ENCODE measurements around the gene COX7C. TPM values are rescaled to one million over a fixed set of nuclear protein-coding genes. Genes with fewer than 3 reads are reported as not detected.

The COX7C gene
- total and polyA plus RNA-seq, 9 of the 15 experiments (the other 6 are each of a cell fraction or from before 2014, with no cell fraction given): 576 to 1,783 (median 996) TPM

DNA sequence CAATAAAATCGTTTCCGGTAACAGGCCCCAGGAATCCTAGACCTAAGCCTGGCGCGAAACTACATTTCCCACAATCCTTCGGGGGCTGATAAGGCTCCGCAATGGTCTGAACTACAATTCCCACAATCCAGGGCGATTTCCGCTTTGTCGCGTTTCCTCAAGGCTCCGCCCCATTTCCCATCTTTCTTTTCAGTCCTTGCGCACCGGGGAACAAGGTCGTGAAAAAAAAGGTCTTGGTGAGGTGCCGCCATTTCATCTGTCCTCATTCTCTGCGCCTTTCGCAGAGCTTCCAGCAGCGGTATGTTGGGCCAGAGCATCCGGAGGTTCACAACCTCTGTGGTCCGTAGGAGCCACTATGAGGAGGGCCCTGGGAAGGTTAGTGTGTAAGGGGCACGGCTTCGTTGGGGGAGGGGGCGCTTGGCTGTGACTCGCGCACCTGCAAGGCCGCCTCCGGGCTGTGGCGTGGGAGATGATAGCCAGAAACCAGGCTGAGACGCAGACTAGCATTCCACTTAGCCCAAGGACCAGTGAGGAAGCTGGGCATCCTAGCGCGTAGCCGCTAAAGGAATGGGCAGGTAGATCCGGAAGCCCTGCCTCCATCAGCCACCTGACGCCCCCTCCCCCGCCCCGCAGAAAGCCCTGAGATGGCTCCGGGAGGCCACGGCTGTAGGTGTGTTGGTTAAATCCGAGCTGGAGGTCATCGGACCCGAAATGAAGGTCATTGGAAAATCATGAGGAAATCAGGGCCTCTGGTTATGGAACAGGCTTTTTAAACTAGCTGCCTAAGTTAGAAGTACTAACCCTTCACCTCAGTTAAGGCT, at the start of gene COX7C (continued):
- TF ChIP-seq, protein P1, sequence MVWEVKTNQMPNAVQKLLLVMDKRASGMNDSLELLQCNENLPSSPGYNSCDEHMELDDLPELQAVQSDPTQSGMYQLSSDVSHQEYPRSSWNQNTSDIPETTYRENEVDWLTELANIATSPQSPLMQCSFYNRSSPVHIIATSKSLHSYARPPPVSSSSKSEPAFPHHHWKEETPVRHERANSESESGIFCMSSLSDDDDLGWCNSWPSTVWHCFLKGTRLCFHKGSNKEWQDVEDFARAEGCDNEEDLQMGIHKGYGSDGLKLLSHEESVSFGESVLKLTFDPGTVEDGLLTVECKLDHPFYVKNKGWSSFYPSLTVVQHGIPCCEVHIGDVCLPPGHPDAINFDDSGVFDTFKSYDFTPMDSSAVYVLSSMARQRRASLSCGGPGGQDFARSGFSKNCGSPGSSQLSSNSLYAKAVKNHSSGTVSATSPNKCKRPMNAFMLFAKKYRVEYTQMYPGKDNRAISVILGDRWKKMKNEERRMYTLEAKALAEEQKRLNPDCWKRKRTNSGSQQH (CRISPR knock-in tag; IDR thresholded peaks at IDR 0.05): peak; percentile 68; the same call in 1 of the 2 replicates
- TF ChIP-seq, protein P2, sequence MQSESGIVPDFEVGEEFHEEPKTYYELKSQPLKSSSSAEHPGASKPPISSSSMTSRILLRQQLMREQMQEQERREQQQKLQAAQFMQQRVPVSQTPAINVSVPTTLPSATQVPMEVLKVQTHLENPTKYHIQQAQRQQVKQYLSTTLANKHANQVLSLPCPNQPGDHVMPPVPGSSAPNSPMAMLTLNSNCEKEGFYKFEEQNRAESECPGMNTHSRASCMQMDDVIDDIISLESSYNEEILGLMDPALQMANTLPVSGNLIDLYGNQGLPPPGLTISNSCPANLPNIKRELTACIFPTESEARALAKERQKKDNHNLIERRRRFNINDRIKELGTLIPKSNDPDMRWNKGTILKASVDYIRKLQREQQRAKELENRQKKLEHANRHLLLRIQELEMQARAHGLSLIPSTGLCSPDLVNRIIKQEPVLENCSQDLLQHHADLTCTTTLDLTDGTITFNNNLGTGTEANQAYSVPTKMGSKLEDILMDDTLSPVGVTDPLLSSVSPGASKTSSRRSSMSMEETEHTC (IDR thresholded peaks at IDR 0.05): no peak
- TF ChIP-seq COPS2 (conservative IDR thresholded peaks at IDR 0.05) (no peak), ZNF583 (CRISPR knock-in tag; IDR thresholded peaks at IDR 0.05) (no peak), ZNF140 (CRISPR knock-in tag; IDR thresholded peaks at IDR 0.05) (no peak), DPF2 (IDR thresholded peaks at IDR 0.05) (no peak), OTX1 (CRISPR knock-in tag; IDR thresholded peaks at IDR 0.05) (peak; percentile 61; the same call in 1 of the 2 replicates), ZNF175 (CRISPR knock-in tag; IDR thresholded peaks at IDR 0.05; ENCODE audit: low read depth) (0 out of 2 replicates have a peak, but pooled peaks have one; percentile 36), PML (IDR thresholded peaks at IDR 0.05; ENCODE audit: low read length) (peak; percentile 85; the same call in 1 of the 2 replicates), HNRNPK (IDR thresholded peaks at IDR 0.05; ENCODE audit: low read depth, low read length, poor library complexity, severe bottlenecking) (no peak), HCFC1 (IDR thresholded peaks at IDR 0.05; ENCODE audit: low read depth, low read length) (peak; percentile 99), CAMTA2 (CRISPR knock-in tag; conservative IDR thresholded peaks at IDR 0.05) (0 out of 2 replicates have a peak, but pooled peaks have one; percentile 50), MTA3 (IDR thresholded peaks at IDR 0.05; ENCODE audit: borderline replicate concordance) (no peak; the same call in 1 of the 2 replicates), HNRNPH1 (optimal IDR thresholded peaks at IDR 0.05; ENCODE audit: low read depth, low read length) (no peak), SRF (CRISPR knock-in tag; IDR thresholded peaks at IDR 0.05) (0 out of 4 replicates have a peak, but pooled peaks of 1 of the 2 experiments have one; percentile 23), SREBF1 (IDR thresholded peaks at IDR 0.05; ENCODE audit: borderline replicate concordance, low read depth, low read length) (no peak), ARID2 (IDR thresholded peaks at IDR 0.05) (no peak), XRCC3 (IDR thresholded peaks at IDR 0.05) (no peak)
- TF ChIP-seq, protein P3, sequence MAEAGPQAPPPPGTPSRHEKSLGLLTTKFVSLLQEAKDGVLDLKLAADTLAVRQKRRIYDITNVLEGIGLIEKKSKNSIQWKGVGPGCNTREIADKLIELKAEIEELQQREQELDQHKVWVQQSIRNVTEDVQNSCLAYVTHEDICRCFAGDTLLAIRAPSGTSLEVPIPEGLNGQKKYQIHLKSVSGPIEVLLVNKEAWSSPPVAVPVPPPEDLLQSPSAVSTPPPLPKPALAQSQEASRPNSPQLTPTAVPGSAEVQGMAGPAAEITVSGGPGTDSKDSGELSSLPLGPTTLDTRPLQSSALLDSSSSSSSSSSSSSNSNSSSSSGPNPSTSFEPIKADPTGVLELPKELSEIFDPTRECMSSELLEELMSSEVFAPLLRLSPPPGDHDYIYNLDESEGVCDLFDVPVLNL (CRISPR knock-in tag; IDR thresholded peaks at IDR 0.05; ENCODE audit: low read depth): no peak
- TF ChIP-seq, protein P4, sequence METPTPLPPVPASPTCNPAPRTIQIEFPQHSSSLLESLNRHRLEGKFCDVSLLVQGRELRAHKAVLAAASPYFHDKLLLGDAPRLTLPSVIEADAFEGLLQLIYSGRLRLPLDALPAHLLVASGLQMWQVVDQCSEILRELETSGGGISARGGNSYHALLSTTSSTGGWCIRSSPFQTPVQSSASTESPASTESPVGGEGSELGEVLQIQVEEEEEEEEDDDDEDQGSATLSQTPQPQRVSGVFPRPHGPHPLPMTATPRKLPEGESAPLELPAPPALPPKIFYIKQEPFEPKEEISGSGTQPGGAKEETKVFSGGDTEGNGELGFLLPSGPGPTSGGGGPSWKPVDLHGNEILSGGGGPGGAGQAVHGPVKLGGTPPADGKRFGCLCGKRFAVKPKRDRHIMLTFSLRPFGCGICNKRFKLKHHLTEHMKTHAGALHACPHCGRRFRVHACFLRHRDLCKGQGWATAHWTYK (CRISPR knock-in tag; IDR thresholded peaks at IDR 0.05): 0 out of 2 replicates have a peak, but pooled peaks have one; percentile 26
